ENCODE measurements around the gene EYA4. TPM values are rescaled to one million over a fixed set of nuclear protein-coding genes. Genes with fewer than 3 reads are reported as not detected.
"Not testable (repeated sequence)": the region's sequence is repeated elsewhere in the genome, so short reads cannot be mapped to it uniquely, and the experiment has no call there.

Gene EYA4
- total RNA-seq, 2 donors from 2014 or later = 0.06 to 0.56 TPM

DNA sequence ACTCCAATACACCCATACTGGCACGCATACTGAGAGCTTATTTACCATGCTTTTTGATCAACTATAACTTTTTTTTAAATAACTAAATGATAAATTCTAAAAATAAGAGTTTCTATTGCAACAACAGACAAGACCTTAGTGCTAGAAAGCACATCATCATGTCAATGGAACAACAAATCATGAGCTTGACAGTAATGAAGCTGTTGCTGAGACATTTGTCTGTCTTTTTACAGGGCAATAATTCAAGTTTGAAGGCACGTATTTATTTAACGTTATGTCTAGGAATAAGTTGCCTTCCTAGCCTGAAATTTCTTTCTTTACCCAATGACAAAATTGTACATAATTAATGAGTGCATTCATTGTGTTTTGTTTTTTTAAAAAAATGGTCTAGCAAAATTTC, 299.2 kb downstream of the EYA4 start:
- ATAC-seq = no peak
- no peak for DNase-seq
- intact Hi-C loops (cut with DNase I, micrococcal nuclease) = no loop called here

DNA sequence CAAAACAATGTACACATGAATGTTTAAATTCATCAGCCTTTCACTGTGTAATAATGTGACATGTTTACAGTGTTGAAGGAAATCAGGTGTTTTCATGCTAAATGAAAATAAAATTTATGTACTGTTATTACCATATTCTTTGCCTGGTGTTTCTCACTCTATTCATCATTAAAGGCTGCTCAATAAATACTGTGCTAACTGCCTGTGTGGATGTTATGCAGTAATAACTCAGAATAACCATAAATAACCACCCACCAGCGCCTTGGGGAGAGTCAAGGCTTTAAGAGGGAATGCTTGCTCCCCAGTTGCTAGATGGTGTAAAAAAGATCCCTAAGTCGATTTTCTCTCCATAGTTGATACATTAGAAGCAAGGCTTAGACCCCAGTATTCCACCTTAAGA, 299.9 kb downstream of the EYA4 start:
- ATAC-seq = no peak
- no peak for DNase-seq

GRCh38 chr6:133542056-133542821, 301.1 kb downstream of the EYA4 start:
- DNase-seq = no peak
- no peak for ATAC-seq
- intact Hi-C loops (cut with DNase I, micrococcal nuclease) = no loop called here

More for the DNA sequence above, 299.9 kb downstream of the EYA4 start:
- intact Hi-C loops (cut with DNase I, micrococcal nuclease) = no loop called here

DNA sequence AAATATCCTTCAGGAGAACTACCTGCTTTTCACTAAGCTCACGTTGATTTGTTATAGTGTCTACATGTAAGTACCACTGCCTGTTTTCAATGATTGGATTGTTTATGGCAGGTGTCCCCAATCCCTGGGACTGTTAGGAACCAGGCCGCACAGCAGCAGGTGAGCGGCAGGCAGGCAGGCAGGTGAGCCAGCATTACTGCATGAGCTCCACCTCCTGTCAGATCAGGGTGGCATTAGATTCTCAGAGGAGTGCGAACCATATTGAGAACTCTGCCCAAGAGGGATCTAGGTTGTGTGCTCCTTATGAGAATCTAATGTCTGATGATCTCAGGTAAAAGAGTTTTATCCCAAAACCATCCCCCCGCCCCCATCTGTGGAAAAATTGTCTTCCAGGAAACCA, 303.3 kb downstream of the EYA4 start:
- DNase-seq (no peak), ATAC-seq (no peak)
- intact Hi-C loops (cut with DNase I, micrococcal nuclease) = no loop called here

GRCh38 chr6:133546098-133546497, 304.9 kb downstream of the EYA4 start:
- intact Hi-C loops (cut with DNase I, micrococcal nuclease) = no loop called here
- DNase-seq = no peak

GRCh38 chr6:133547136-133547535, 306.0 kb downstream of the EYA4 start:
- intact Hi-C loops (cut with DNase I, micrococcal nuclease) = no loop called here
- DNase-seq (no peak), ATAC-seq (no peak)

More at GRCh38 chr6:133546098-133546497, 304.9 kb downstream of the EYA4 start:
- no peak for ATAC-seq

- DNase-seq (no peak), ATAC-seq (peak; percentile 43)
- intact Hi-C loops (cut with DNase I, micrococcal nuclease) = no loop called here
Measured at GRCh38 chr6:133548423-133549159, 307.4 kb downstream of the EYA4 start.

GRCh38 chr6:133549371-133549801, 308.2 kb downstream of the EYA4 start:
- DNase-seq = no peak
- intact Hi-C loops (cut with DNase I, micrococcal nuclease) = no loop called here
- no peak for ATAC-seq

DNA sequence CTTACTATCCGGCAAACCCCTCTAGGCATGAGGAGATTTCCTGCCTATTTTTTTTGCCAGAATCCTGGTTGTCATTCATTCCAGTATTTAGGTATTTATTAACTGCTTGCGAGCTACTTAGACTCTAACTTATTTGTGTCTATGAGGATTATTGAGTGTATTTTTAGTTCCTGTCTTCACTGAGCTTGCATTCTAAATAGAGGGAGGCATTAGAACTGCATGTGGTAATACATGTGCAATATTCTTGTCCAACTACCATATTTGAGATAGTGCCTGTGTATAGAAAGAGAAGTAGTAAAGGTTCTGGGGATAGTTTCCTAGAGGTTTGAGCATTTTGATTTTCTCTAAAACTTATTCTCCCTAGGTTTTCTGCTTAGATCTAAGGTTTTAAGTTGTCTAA, 308.9 kb downstream of the EYA4 start:
- no peak for DNase-seq
- intact Hi-C loops (cut with DNase I, micrococcal nuclease) = loop anchor here (5.0 to 10.0 kb wide), 3 partner anchors 365 to 588 kb away; no protein-coding TSS in a partner anchor

GRCh38 chr6:133551436-133551835, 310.3 kb downstream of the EYA4 start:
- DNase-seq (no peak), ATAC-seq (no peak)
- intact Hi-C loops (cut with DNase I, micrococcal nuclease) = loop anchor here (5.0 to 10.0 kb wide), 3 partner anchors 367 to 589 kb away; no protein-coding TSS in a partner anchor

More for the DNA sequence above, 308.9 kb downstream of the EYA4 start:
- ATAC-seq = no peak

DNA sequence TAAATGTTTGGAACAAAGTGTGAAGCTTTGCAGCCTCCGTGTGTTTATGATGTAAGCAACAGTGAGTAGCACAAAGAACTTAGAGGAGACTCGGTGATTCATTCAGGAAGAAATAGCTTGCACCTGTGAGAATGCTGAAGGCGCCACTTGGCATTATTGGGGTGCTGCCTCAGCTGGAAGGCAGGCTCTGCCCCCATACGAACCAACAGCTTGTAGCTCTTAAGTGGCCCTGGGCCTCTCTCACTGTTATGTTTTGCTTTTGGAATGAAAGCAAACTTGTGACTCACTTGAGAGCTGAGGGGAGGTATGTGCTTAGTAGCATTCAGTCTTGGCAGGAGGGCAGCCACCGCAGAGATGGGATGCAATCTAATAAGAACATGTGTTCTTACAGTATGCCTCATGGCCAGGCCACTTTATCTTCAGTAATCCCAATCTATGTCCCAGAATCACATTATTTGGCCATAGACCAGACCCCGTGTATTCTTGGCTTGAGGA, 310.7 kb downstream of the EYA4 start:
- ATAC-seq (no peak), DNase-seq (peak in 1 of 2 donors; percentile 11)
- intact Hi-C loops (cut with DNase I, micrococcal nuclease) = loop anchor here (5.0 to 10.0 kb wide), 3 partner anchors 367 to 590 kb away; no protein-coding TSS in a partner anchor

DNA sequence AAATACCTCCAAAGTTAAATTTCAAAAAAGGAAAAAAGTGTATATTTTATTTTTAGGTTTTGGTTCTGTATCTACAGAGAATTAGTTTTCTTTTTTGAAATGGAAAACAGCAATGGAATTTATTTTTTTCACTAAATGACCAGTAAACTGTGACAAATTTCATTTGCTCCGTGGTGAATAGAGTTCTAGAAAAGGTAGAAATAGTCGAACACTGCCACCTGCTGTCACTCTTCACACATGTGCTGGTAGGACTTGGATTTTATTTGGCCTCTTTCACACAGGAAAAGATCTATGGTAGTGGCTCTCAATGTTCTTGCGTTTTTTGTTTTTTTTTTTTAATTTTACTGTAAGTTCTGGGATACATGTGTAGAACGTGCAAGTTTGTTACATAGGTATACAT, 312.5 kb downstream of the EYA4 start:
- ATAC-seq (peak; percentile 41), DNase-seq (peak in 1 of 2 donors; percentile 38)
- intact Hi-C loops (cut with DNase I, micrococcal nuclease) = loop anchor here (5.0 to 10.0 kb wide), 3 partner anchors 369 to 591 kb away; no protein-coding TSS in a partner anchor

- ATAC-seq, DNase-seq: not testable (repeated sequence)
- intact Hi-C loops (cut with DNase I, micrococcal nuclease) = loop anchor here (5.0 to 10.0 kb wide), 3 partner anchors 369 to 592 kb away; no protein-coding TSS in a partner anchor
Measured at GRCh38 chr6:133554121-133554520, 313.0 kb downstream of the EYA4 start.

DNA sequence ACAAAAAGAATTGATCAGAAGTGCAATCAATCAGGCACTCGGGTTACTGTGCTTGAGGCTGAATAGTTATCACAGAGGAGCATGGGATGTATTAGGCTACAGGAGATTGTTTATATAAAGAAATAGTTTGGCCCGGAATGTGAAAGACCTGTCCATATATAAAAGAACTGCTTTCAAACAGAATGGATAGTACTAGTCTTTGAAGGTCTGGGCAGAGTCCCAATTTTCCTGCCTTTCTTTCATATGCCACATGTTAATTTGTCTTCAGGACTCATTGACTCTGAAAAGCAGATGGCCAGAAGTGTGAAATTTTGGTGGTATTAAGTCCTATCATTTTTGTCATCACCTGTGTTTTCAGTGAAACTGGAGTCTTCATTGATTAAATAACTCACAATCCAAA, 314.5 kb downstream of the EYA4 start:
- intact Hi-C loops (cut with DNase I, micrococcal nuclease) = loop anchor here (10.0 kb wide), 2 partner anchors 371 to 529 kb away; no protein-coding TSS in a partner anchor
- ATAC-seq = no peak
- no peak for DNase-seq

- intact Hi-C loops (cut with DNase I, micrococcal nuclease) = loop anchor here (10.0 kb wide), 3 partner anchors 375 to 535 kb away; no protein-coding TSS in a partner anchor
- DNase-seq = no peak
- no peak for ATAC-seq
Measured at GRCh38 chr6:133559926-133560325, 318.8 kb downstream of the EYA4 start.

- intact Hi-C loops (cut with DNase I, micrococcal nuclease) = loop anchor here in 1 of 2 donors (5.0 to 10.0 kb wide), 2 partner anchors 350 to 527 kb away; no protein-coding TSS in a partner anchor
Measured at GRCh38 chr6:133567636-133568035, 326.5 kb downstream of the EYA4 start.

DNA sequence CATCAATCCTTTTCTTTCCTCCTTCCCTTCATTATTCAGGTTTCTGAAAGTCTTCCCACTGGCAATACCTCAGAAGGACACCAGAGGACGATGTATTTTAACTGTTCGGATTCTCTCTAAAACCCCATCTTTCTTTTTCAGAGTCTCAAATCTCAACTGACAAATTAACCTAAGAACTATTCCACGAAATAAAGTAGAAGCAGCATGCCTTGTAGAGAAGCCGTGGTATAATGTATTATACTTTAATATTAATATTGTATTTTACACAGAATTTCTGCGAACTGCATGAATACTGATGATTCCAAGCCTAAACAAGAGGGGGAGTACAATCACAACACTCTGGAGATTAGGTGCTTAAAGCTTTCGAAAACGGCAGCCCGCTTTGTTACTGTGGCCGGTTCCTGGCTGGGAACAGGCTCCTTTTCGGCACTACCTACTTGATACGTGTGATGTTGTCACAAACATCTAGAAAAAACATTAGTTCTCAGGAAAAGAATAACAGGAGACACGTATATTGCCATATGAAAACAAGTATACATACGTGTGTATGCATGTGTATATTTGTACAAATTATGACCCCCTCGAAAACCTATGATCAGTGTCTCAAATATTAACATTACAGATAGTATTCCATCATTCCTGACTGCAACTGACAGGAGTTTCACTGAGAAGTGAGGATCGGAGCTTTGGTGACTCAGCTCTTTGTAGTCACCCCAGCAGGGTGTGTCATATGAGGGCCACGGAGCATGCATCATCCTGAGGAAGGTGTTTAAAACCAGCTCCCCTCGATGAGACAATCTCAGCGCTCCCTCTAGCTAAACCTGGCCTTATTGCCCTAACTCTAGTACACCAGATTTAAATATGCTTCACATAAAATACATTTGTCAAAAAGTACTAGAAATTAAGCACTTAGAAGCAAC, 328.1 kb downstream of the EYA4 start:
- peak in 1 of 2 donors; percentile 26 for DNase-seq
- ATAC-seq = no peak
- intact Hi-C loops (cut with DNase I, micrococcal nuclease) = loop anchor here in 1 of 2 donors (5.0 to 10.0 kb wide), 2 partner anchors 348 to 526 kb away; no protein-coding TSS in a partner anchor

More at GRCh38 chr6:133567636-133568035, 326.5 kb downstream of the EYA4 start:
- ATAC-seq (no peak), DNase-seq (no peak)

DNA sequence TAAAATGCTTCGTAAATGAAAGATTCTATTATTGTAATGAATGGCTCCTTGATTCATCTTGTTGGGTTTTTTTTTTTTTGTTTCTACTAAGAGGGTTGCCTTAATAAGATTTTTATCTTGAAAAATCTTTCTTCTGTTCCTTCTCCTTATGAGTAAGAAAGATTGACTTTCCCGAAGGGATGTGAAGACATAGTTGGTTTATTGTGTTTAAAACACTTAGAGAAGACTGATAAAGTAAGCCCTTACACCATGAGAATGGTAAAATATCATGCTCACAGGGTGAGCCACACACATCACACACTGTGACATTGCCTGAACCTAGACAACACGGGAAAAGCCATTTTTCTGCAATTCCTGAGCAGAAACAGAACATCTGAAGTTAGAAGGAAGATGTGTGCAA, 330.5 kb downstream of the EYA4 start:
- intact Hi-C loops (cut with DNase I, micrococcal nuclease) = no loop called here
- no peak for ATAC-seq

More for the DNA sequence above, 330.5 kb downstream of the EYA4 start:
- DNase-seq = no peak
